ENCODE data around the gene EIF4A2. TPM values are rescaled to one million over a fixed set of nuclear protein-coding genes. Genes with fewer than 3 reads are reported as not detected.

EIF4A2 gene
- total and polyA plus RNA-seq, 2 of the 13 experiments (the other 11 are each of a cell fraction or from before 2014, with no cell fraction given), result 480 to 596 TPM

GRCh38 chr3:186779204-186779603 is 4.2 kb upstream of the EIF4A2 start (continued):
- no peak for TF ChIP-seq ZNF33B (CRISPR knock-in tag; IDR thresholded peaks at IDR 0.05)
- no peak for TF ChIP-seq ZNF597 (CRISPR knock-in tag; IDR thresholded peaks at IDR 0.05)
- TF ChIP-seq ZNF367 (CRISPR knock-in tag; IDR thresholded peaks at IDR 0.05; ENCODE audit: borderline replicate concordance), result no peak
- no peak for TF ChIP-seq ZNF574 (CRISPR knock-in tag; IDR thresholded peaks at IDR 0.05)
- TF ChIP-seq TSC22D2 (CRISPR knock-in tag; IDR thresholded peaks at IDR 0.05; ENCODE audit: borderline replicate concordance), result no peak
- 0 out of 2 replicates have a peak, but pooled peaks have one; percentile 29 for TF ChIP-seq PPARG (CRISPR knock-in tag; conservative IDR thresholded peaks at IDR 0.05)
- TF ChIP-seq ZNF501 (CRISPR knock-in tag; IDR thresholded peaks at IDR 0.05), result no peak
- TF ChIP-seq FOXO1 (CRISPR knock-in tag; IDR thresholded peaks at IDR 0.05), result no peak
- no peak for TF ChIP-seq KAT7 (CRISPR knock-in tag; IDR thresholded peaks at IDR 0.05; ENCODE audit: borderline replicate concordance)
- no peak for TF ChIP-seq SOX5 (CRISPR knock-in tag; IDR thresholded peaks at IDR 0.05; ENCODE audit: borderline replicate concordance)
- no peak for TF ChIP-seq FOSL2 (CRISPR knock-in tag; IDR thresholded peaks at IDR 0.05)
- TF ChIP-seq ZNF317 (CRISPR knock-in tag; IDR thresholded peaks at IDR 0.05), result no peak
- no peak for TF ChIP-seq HBP1 (CRISPR knock-in tag; IDR thresholded peaks at IDR 0.05; ENCODE audit: low read depth)
